HCT116 (cell line): ENCODE measurements around the gene C1orf167. TPM values are rescaled to one million over a fixed set of nuclear protein-coding genes. Genes with fewer than 3 reads are reported as not detected.

Source experiments
- ATAC-seq: fragments of 200-7000 bp; cut with Tn5 transposase; 2 replicates; pipeline ENCODE4 v1.9.1; 2020; ENCODE audit warnings: mild to moderate bottlenecking, moderate library complexity
- BruUV-seq: library from RNA; stranded (reverse); fragments of 400-500 nt; replicated peaks from 2 replicates; lab custom pipeline; 2021; lab: Mats Ljungman, UMichigan
- CTCF ChIA-PET: fragments of 300-600 bp; sonication (Branson Sonifier 250); formaldehyde crosslinking; loops from one replicate; lab custom pipeline; 2021; ENCODE audit warnings: antibody characterized with exemption; lab: Charles Lee
- POLR2A ChIA-PET: fragments of 300-600, 350-600 bp; sonication (Branson Sonifier 250); formaldehyde crosslinking; loops from one replicate; lab custom pipeline; 2021; ENCODE audit warnings: antibody characterized with exemption; lab: Charles Lee
- RAD21 ChIA-PET, 2 experiments: fragments of 300-600 bp; sonication (Branson Sonifier 250); formaldehyde crosslinking; loops; one replicate each; lab custom pipeline; 2023; ENCODE audit warnings: low total read pairs in 2 of 2; ENCODE audit not compliant: uncharacterized antibody in 2 of 2, unreplicated experiment in 2 of 2, low non-redundant PET in 1 of 2; lab: Charles Lee
- DNase-seq: peaks from one replicate; pipeline ENCODE4 v3.0.0-alpha.2; 2010; ENCODE audit warnings: low read depth, low spot score
- H2AFZ ChIP-seq: fragments of 200-600 bp; shearing (Covaris generic), sonication (generic); 2 replicates; pipeline ENCODE4 v1.6.1; 2017; ENCODE audit warnings: low read depth, mixed run types, mixed read lengths, antibody characterized with exemption, low read length; ENCODE audit not compliant: poor library complexity, severe bottlenecking
- H3K27ac ChIP-seq: 2 replicates; pipeline ENCODE4 v1.5.1; 2012; ENCODE audit warnings: low read depth, low read length
- H3K27me3 ChIP-seq: fragments of 200-600 bp; sonication (generic); 2 replicates; pipeline ENCODE4 v1.6.1; 2016; ENCODE audit warnings: mixed run types, low read length, mixed read lengths; ENCODE audit not compliant: insufficient read depth
- H3K36me3 ChIP-seq, 2 experiments: fragments of 200-500 bp in 1 of 2; fragments of 200-600 bp in 1 of 2; sonication (Bioruptor generic) in 1 of 2; sonication (generic) in 1 of 2; 2 replicates each; pipeline versions ENCODE4 v1.5.1 to v1.6.1; 2014 to 2016; ENCODE audit warnings: low read length in 2 of 2, inconsistent platforms in 1 of 2, mixed read lengths in 1 of 2, mixed run types in 1 of 2; ENCODE audit not compliant: insufficient read depth in 2 of 2, control insufficient read depth in 1 of 2
- H3K4me1 ChIP-seq, 2 experiments: fragments of 200-600 bp in 1 of 2; sonication (generic) in 1 of 2; 2 replicates each; pipeline versions ENCODE4 v1.5.1 to v1.6.1; 2012 to 2017; ENCODE audit warnings: low read length in 2 of 2, inconsistent platforms in 1 of 2, mild to moderate bottlenecking in 1 of 2, mixed read lengths in 1 of 2, mixed run types in 1 of 2, moderate library complexity in 1 of 2; ENCODE audit not compliant: insufficient read depth in 2 of 2, control insufficient read depth in 1 of 2
- H3K4me2 ChIP-seq: fragments of 200-600 bp; sonication (generic); 2 replicates; pipeline ENCODE4 v1.6.1; 2017; ENCODE audit warnings: mixed run types, low read length, mixed read lengths
- H3K4me3 ChIP-seq, 2 experiments: fragments of 200-600 bp in 1 of 2; sonication (generic) in 1 of 2; replicated peaks in 1 of 2; 2 replicates each; pipeline ENCODE4 v1.5.1; 2011 to 2016; ENCODE audit warnings: low read length in 2 of 2, control low read depth in 1 of 2, low read depth in 1 of 2, mild to moderate bottlenecking in 1 of 2, mixed read lengths in 1 of 2, mixed run types in 1 of 2
- H3K79me2 ChIP-seq: fragments of 200-600 bp; sonication (generic); 2 replicates; pipeline ENCODE4 v1.6.1; 2017; ENCODE audit warnings: mild to moderate bottlenecking, mixed run types, low read length, moderate library complexity, mixed read lengths; ENCODE audit not compliant: insufficient read depth
- H3K9ac ChIP-seq: fragments of 200-600 bp; sonication (generic); 2 replicates; pipeline ENCODE4 v1.6.1; 2016; ENCODE audit warnings: low read length, mixed read lengths
- H3K9me2 ChIP-seq: fragments of 200-600 bp; sonication (generic), shearing (Covaris generic); 2 replicates; pipeline ENCODE4 v1.6.1; 2017; ENCODE audit warnings: mixed run types, mild to moderate bottlenecking, moderate library complexity; ENCODE audit not compliant: insufficient read depth
- H3K9me3 ChIP-seq, 2 experiments: fragments of 200-500 bp in 1 of 2; fragments of 200-600 bp in 1 of 2; sonication (Bioruptor generic) in 1 of 2; sonication (generic) in 1 of 2; 2 replicates each; pipeline ENCODE4 v1.6.1; 2014 to 2017; ENCODE audit warnings: low read length in 2 of 2, mixed read lengths in 2 of 2, inconsistent platforms in 1 of 2, low read depth in 1 of 2, mild to moderate bottlenecking in 1 of 2, mixed run types in 1 of 2, moderate library complexity in 1 of 2; ENCODE audit not compliant: control insufficient read depth in 1 of 2, insufficient read depth in 1 of 2
- H4K20me1 ChIP-seq: fragments of 200-600 bp; sonication (generic), shearing (Covaris generic); 2 replicates; pipeline ENCODE4 v1.6.1; 2017; ENCODE audit warnings: mixed run types, mild to moderate bottlenecking, moderate library complexity; ENCODE audit not compliant: insufficient read depth
- EGR1 ChIP-seq: IDR thresholded peaks from 2 replicates; pipeline ENCODE4 v1.6.1; 2012; ENCODE audit warnings: low read depth
- POLR2AphosphoS5 ChIP-seq: IDR thresholded peaks from 2 replicates; pipeline ENCODE4 v1.6.1; 2011; ENCODE audit warnings: mild to moderate bottlenecking, low read depth, low read length, moderate library complexity
- RAD21 ChIP-seq: IDR thresholded peaks from 2 replicates; pipeline ENCODE4 v1.6.1; 2012; ENCODE audit warnings: low read depth, mild to moderate bottlenecking
- TCF7L2 ChIP-seq: IDR thresholded peaks from 2 replicates; pipeline ENCODE4 v1.7.0; 2011; ENCODE audit warnings: borderline replicate concordance, inconsistent platforms; ENCODE audit not compliant: insufficient read depth, insufficient read length; ENCODE audit errors: extremely low read depth
- YY1 ChIP-seq: IDR thresholded peaks from 2 replicates; pipeline ENCODE4 v1.6.1; 2011; ENCODE audit warnings: low read length, low read depth, moderate library complexity, mild to moderate bottlenecking; ENCODE audit not compliant: insufficient replicate concordance; ENCODE audit errors: extremely low read depth
- ZNF274 ChIP-seq: fragments of 200-500 bp; sonication (Bioruptor generic); IDR thresholded peaks from 2 replicates; pipeline ENCODE4 v1.6.1; 2014; ENCODE audit warnings: mild to moderate bottlenecking, low read depth, low read length, inconsistent platforms
- intact Hi-C: fragments of 100-400 bp; cut with micrococcal nuclease; formaldehyde crosslinking; loops from 2 replicates; pipeline ENCODE4 v1.10.0; 2022
- total RNA-seq: library from RNA; stranded (reverse); gene quantifications from one replicate; pipeline ENCODE4 v1.2.1, GENCODE V29; 2021; ENCODE audit not compliant: unreplicated experiment
- TF ChIP-seq, protein P1 (sequence below): IDR thresholded peaks from 2 replicates; pipeline ENCODE4 v1.6.1; 2012
- TF ChIP-seq, protein P2 (sequence below), 3 experiments: fragments of 200-600 bp in 1 of 3; sonication (generic) in 1 of 3; IDR thresholded peaks in 2 of 3; conservative IDR thresholded peaks in 1 of 3; 2 replicates each; pipeline ENCODE4 v1.5.1; 2012 to 2017; ENCODE audit warnings: low read depth in 2 of 3, low read length in 2 of 3, antibody characterized with exemption in 1 of 3, borderline replicate concordance in 1 of 3, control low read depth in 1 of 3, mild to moderate bottlenecking in 1 of 3, mixed read lengths in 1 of 3, mixed run types in 1 of 3, moderate library complexity in 1 of 3; ENCODE audit not compliant: insufficient read depth in 1 of 3

The C1orf167 gene
- total RNA-seq, 1 experiment from 2014 or later: 0.12 TPM

- peaks cover 5 to 9% of the 10 kb centered on the region in 2 experiments; a peak in 2 of 4 replicates for H3K36me3 ChIP-seq
- no peak for DNase-seq
- BruUV-seq: no TSS peak
- no peak overlapping the region for H3K27ac ChIP-seq
- H3K9me2 ChIP-seq: no peaks in the 10 kb centered on the region
- H3K9me3 ChIP-seq: no peaks in the 10 kb centered on the region
- H3K9ac ChIP-seq: no peak overlapping the region
- H4K20me1 ChIP-seq: no peaks in the 10 kb centered on the region
- TF ChIP-seq YY1 (no peak), ZNF274 (no peak), EGR1 (no peak), RAD21 (no peak), POLR2AphosphoS5 (no peak), TCF7L2 (no peak)
- TF ChIP-seq, protein P1, sequence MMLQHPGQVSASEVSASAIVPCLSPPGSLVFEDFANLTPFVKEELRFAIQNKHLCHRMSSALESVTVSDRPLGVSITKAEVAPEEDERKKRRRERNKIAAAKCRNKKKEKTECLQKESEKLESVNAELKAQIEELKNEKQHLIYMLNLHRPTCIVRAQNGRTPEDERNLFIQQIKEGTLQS: no peak
- TF ChIP-seq, protein P2, sequence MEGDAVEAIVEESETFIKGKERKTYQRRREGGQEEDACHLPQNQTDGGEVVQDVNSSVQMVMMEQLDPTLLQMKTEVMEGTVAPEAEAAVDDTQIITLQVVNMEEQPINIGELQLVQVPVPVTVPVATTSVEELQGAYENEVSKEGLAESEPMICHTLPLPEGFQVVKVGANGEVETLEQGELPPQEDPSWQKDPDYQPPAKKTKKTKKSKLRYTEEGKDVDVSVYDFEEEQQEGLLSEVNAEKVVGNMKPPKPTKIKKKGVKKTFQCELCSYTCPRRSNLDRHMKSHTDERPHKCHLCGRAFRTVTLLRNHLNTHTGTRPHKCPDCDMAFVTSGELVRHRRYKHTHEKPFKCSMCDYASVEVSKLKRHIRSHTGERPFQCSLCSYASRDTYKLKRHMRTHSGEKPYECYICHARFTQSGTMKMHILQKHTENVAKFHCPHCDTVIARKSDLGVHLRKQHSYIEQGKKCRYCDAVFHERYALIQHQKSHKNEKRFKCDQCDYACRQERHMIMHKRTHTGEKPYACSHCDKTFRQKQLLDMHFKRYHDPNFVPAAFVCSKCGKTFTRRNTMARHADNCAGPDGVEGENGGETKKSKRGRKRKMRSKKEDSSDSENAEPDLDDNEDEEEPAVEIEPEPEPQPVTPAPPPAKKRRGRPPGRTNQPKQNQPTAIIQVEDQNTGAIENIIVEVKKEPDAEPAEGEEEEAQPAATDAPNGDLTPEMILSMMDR (IDR thresholded peaks at IDR 0.05 in 2 of 3, conservative IDR thresholded peaks at IDR 0.05 in 1 of 3; ENCODE audit: borderline replicate concordance in 1 of 3, insufficient read depth in 1 of 3, low read depth in 2 of 3, low read length in 2 of 3): no peak
- TF ChIP-seq, all 23 proteins: peak for 0
- Histone ChIP-seq H3K4me2 (no peak overlapping the region), H3K4me3 (no peak overlapping the region), H3K27me3 (no peaks in the 10 kb centered on the region), H2AFZ (no peak overlapping the region), H3K4me1 (peaks cover 22 to 23% of the 10 kb centered on the region in 2 experiments), H3K79me2 (no peaks in the 10 kb centered on the region)
- POLR2A ChIA-PET: no interaction called here
- CTCF ChIA-PET: no interaction called here
- ATAC-seq: no peak
- intact Hi-C loops: no loop called here
- RAD21 ChIA-PET: no interaction called here
Measured at GRCh38 chr1:11825131-11825530, 63.1 kb downstream of the C1orf167 start.
